HG02571 (cell line): ENCODE results near the gene GNRHR.
"Not testable (repeated sequence)": the region's sequence is repeated elsewhere in the genome, so short reads cannot be mapped to it uniquely, and the experiment has no call there.

Experiments used
- ATAC-seq: cut with Tn5 transposase; IDR thresholded peaks from one replicate; pipeline ENCODE4 v1.9.1; 2021; ENCODE audit warnings: mild to moderate bottlenecking, moderate library complexity; ENCODE audit not compliant: unreplicated experiment

Gene GNRHR

DNA sequence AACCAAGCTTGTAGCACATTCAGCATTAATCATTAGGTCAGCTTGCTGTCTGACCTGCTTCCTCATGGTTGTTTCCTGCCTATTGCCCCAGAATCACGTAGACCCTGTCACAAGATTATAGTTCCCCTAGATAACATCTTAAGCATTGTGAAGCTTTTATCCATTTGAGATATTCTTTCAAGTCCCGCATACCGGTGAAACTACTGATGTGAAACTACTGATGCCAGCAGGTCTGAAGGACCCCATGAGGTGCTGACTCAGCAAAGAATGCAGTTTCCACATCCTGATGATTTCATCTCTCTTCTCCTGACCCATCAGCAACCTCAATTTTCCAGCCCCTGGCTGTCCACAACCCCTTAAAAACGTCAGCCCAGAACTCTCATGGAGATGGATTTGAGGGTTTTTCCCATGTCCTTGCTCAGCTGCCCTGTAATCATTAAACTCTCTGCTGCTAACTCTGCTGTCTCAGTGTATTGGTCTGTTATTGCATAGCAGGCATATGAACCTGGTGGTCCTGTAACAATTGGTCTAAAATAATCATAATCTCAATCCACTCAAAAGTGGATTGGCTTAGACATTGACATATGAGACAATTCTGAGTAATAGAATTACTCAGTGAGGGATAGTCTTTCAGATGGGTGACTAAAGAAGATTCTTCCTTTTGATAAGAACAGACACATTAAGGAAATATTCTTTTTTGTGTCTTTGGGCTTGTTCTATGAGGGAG is 26.9 kb downstream of the GNRHR start:
- ATAC-seq = no peak

DNA sequence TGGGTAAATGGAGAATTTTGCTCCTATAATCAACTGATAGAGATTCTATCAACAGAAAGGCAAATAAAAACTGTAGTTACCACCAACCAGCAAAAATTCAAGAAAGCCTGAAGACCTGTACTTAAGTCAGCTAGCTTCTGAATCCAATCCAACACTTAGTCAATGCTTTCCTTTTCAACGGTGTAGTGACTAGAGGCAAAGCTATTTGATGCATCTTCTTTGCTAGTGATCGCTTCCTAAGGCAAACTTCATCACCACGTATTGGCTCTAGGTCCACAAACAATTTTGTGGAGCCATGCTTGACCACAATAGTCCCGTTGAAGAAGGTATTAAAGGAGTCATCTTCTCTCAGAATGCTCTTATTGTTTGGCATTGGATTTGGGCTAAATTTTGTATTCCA is 28.2 kb downstream of the GNRHR start:
- ATAC-seq = no peak

DNA sequence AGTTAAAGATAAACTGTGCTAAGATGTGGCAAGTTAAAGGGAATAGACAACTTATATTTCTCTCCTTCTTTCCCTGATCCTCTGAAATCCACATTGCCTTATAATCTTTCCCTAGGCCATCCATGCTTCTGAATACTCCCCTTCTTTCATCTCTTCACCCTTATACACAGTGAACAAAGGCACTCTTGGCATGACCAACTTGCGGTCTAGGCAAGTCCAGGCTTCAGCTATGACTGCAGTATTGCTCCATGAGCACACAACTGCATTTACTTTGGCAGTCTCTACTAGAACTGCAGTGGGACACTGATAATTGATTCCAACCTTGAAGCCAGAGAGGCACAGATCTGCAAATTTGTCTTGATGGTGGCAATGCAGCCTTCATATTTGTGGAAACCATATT is 29.1 kb downstream of the GNRHR start:
- no peak for ATAC-seq

DNA sequence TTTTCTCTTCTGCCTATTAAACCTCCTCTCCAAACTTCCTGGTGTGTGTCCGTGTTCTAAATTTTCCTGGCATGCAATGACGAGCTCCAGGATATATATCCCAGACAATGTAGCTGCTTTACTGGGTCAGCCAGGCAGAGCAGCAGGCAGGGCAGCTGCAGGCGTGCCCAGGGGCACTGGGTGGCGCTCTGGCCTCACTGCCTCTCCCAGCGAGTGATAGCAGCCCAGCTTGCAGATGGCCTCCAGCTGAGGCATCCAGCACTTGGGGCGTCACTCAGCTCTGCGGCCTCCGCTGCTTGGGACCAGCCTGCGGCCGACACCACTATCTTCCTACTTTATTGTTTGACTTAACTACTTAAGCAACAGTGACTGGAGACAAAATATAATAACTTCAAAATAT is 30.2 kb downstream of the GNRHR start:
- no peak for ATAC-seq

DNA sequence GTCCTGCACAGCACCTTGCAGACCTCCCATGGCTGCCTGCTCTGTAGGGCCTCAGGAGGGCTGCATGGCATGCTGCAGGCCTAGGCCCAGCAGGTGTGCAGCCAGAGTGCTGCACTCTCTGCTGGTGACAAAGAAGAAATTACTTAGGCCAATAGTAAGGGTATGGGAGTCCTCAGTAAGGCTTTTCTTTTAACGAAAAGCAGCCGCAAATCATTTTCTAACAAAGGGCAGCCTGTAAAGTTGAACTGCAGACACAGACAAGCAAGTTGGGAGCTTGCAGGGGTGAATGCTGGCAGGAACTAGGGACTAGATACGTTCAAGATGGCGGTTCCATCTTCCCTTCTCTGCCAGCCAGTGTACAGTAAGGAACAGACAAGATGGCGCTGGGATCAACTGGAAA is 30.8 kb downstream of the GNRHR start:
- ATAC-seq = no peak

DNA sequence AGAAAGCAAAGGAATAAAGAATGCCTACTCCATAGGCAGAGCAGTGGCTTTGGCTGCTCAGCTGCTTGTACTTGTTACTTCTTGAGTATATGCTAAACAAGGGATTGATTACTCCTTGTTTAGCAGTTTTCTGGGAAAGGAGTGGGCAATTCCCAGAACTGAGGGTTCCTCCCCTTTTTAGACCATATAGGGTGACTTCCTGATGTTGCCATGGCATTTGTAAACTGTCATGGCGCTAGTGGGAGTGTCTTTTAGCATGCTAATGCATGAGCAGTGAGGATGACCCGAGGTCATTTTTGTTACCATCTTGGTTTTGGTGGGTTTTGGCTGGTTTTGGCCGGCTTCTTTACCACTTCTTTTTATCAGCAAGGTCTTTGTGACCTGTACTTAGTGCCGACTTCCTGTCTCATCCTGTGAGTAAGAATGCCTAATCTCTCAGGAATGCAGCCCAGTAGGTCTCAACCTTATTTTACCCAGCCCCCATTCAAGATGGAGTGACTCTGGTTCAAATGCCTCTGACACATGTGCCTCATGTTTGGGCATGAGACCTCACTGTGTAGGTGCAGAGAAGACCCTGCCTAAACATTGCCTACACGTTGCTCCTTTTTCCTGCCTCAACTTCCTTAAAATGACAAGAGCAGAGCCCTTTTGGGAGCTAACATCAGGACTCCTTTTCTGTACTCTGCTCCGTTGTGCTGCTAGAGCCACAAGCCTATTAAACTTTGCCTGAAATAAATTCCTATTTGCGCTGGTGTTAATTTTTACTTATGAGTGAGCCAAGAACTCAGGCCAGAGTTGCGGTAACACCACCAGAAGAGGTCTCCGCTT is 32.2 kb downstream of the GNRHR start:
- no peak for ATAC-seq

DNA sequence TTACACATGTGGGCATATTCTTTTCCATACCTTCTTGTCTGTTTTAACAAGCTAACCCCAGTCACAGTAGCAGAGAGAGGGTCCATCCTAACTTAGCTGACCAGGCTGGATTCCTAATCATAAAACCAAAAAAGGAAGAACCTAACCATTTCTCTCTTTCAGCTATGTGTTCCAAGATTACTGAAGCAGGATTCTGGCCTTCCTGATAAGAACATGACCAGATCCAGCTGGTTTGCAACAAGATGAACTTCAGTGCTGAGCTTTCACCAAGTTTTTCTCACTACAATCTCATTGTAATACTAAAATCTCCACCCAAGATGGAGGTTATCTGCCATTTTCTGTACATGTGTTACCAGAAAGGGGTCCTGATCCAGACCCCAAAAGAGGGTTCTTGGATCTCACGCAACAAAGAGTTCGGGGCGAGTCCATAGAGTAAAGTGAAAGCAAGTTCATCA is 32.8 kb downstream of the GNRHR start:
- ATAC-seq = no peak

DNA sequence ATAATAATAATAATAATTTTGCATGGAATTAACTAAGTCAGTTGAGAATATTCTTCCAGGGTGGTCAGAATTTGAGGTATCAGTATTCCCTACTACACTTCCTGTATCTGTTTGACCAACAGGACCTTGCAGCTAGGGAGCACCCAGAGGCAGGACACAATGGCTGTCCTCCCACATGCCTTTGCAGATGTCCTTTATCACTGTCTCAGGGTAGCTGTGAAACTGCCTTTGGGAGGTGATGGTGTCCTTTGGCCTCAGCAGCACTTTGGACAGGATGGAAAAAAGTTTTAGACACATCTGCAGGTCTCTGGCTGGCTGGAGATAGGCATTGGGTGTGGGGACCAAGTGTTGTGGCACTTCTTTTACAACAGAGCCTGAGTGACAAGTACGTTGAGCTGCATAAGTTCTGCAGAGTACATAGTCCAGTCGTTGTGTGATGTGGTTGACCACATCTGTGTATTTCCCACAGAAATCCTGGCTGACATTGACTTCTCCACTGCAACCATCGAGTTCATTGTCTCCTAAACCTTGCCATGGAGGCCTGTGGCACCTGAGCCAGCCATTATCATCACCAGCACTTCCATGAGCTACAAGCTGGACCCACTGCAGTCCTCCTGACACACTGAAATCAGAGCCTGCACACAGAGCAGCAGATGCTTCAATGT is 34.1 kb downstream of the GNRHR start:
- no peak for ATAC-seq

DNA sequence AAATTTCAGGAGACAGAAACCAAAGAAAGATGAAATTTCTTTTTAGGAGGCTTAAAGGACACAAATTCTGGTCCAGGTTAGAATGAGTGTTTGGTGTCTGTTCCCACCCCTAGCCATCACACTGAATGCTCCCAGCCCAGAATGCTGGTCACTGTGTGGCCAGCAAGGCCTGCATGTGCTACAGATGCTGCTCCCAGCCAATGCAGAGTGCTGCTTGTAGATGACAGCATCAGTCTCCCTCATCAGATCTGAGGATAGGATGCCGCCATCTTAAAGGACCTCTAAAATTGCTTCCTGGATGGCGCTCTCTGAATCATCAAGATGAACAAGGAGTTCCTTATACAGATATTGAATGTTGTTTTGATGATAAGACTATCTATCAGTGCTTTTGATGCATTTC is 35.3 kb downstream of the GNRHR start:
- no peak for ATAC-seq

DNA sequence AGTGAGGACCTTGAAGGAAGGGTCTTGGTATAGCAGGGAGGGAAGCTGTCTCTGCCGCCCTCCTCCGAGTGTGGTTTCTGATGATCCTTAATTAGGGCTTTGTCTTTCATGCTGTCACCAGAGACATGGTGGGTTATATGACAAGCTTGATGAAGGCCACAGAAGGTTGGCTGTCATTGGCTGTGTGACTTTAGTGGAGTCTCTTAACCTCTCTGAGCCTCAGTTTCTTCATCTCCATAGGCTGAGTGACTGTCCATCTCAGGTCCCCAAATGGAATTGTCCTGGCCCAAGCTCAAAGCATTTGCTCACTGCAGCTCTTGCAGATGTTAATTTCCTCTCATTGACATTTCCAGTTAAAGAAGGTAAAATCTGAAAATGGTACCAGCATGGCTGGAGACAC is 36.6 kb downstream of the GNRHR start:
- ATAC-seq = no peak

DNA sequence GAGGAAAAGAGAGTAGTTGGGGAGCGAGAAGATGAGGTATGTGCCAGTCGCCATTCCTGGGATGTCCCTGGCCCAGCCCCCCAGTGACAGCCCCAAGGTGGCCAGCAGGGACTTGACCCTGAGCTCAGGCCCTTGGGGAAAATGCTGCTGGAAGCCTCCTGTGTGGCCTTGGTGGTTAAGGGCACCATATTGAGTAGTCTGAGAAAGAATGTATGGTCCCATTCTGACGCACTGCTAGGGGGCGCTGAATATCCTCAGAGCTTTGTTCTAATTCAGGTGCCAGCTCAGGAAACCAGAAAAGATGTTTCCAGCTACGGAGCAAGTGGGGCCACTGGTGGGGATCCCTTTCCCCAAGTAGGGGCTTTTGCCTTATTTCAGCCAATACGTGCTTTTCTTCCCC is 39.2 kb downstream of the GNRHR start:
- no peak for ATAC-seq

DNA sequence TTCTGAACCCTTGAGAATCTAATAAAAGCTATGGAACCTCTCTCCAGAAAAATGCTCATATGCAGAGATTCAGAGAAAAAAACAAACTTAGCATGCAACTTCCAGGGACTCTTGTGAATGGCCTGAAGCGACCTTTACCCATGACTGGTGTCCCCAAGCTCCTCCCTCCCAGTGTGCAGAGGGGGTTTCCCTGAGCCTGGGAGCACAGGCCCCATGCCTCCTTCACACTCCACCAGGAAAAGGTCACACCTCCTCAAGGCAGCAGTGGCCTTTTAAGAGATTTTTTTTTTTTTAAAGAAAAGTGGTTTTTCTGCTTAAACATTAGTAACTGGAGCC is 40.0 kb downstream of the GNRHR start:
- ATAC-seq = peak; percentile 79

DNA sequence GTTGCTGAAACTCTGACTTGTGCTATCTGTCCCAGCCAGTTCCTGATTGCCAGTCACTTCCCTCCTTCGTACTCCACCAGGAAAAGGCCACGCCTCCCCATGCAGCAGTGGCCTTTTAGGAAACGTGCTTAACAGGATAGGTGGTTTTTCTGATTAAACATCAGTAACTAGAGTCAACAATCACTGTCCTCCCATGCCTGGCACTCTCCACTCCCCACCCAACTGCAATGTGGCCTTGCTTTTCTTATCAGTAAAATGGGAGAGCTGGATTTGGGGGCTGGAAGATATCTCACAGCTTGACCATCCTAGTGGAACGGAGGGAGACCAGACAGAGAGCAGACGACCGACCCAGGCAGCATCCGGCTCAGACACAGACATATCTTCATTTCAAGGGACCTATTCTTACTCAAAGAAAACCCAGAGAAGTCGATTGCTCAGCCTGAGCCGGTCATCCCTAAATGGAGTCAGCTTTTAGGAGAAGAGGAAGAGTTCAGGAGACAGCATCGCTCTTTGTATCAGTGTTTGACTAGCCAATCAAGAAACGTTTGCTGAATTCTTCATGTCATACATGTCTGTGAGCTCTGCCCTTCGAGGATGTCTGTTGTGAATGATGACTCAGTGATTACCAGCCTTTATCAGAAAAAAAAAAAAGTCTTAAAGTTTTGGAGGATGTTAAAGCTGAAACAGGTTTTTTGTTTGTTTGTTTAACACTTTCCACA is 40.5 kb downstream of the GNRHR start:
- no peak for ATAC-seq

DNA sequence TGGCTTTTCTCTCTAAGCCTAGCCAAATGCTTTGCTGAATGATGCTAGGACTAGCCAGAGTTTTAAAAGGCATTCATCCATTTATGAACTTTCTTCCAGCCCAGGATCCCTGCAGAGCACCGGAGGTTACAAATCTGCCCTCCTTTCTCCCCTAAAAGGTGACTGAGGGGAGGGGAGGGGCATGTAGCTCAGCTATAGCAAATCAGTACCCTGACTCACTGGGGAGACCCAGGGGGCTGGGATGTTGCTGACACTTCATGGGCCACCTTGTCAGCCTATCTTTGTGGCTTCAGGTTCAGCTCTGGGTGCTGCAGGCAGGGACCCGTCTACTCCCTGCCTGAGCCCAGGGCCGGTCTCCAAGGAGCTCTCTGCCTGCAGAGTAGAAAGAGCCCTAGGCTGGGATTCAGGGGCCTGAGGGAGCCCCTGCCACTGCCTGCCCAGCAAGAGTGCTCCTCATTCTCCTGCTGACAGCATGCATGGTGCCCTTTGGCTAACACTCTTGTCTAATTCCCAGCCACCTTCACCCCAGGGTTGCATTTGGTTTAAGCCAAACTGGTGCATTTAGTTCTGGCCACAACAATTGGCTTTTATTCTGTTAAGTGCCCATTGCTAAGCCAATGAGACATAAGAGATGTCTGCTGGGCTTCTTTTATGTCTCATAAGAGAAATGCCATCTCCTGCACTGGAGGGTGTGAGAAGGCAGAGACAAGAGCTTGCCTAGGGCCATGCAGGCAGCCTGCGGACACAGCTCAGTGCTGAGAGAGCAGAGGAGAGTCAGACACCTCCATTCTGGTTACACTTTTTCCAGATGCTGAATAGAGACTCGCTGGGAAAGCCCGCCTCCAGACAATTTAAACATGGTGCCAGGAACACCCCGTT is 41.3 kb downstream of the GNRHR start:
- no peak for ATAC-seq

DNA sequence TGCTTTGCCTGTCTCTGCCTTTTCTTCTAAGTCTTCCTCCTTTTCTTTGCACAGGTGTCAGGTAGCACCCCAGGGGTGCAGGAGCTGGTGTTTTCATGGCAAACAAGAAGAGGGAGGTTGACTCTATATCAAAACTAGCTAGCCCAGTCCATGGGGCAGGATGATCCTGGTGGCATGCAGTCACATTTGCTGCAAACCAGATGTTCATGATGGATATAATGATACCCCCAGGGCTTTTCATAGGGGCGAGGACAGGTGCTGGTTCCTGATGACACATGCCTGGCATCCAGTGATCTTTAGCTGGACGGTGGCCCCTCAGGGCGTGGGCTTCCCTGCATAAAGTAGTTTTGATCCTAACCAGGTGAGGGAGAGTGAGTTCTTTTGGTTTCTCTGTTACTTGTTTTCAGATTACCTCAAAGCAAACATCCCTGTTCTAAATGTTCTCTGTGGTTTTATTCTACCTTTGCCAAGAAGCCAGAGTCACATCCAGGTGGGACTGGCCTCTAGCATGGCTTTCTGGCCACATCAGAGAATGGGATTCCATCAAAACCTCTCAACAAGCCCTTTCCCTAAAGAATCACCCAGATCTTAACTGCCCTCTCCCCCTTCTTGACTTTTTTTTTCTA is 42.1 kb downstream of the GNRHR start:
- no peak for ATAC-seq

DNA sequence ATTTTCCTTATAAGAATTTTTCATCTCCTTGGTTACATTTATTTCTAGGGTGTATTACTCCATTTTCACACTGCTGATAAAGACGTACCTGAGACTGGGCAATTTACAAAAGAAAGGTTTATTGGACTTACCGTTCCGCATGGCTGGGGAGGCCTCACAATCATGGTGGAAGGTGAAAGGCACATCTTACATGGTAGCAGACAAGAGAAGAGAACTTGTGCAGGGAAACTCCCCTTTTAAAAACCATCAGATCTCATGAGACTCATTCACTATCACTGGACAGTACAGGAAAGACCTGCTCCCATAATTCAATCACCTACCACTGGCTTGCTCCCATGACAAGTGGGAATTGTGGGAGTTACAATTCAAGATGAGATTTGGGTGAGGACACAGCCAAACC is 47.5 kb downstream of the GNRHR start:
- ATAC-seq = not testable (repeated sequence)

DNA sequence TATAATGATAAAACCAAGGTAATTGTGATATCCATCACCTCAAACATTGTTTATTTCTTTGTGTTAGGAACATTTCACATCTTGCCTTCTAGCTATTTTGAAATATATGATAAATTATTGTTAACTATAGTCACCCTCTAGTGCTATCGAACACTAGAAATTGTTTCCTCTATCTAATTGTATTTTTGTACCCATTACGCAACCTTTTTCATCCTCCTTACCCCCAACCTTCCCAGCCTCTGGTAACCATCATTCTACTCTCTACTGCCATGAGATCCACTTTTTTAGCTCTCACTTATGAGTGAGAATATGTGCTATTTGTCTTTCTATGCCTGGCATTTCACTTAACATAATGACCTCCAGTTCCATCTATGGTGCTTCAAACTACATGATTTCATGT is 49.3 kb downstream of the GNRHR start:
- no peak for ATAC-seq

DNA sequence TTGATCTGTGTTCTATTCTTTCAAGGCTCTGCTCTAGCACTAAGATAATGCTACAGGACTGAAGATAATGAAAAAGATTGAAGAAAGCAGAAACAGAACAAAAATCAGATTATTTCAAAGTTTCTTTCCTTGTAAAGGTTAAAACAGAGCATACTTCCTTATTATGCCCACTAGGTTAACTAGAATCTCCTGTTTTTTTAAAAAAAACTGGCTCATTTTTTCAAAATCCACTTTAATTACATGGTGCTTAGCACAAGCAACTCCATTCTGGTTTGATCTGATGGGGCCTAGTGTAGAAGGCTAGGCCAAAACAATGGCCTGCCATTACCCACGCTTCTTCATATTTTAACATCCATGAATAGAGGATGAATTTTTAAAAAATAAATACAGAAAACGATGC is 52.0 kb downstream of the GNRHR start:
- no peak for ATAC-seq

DNA sequence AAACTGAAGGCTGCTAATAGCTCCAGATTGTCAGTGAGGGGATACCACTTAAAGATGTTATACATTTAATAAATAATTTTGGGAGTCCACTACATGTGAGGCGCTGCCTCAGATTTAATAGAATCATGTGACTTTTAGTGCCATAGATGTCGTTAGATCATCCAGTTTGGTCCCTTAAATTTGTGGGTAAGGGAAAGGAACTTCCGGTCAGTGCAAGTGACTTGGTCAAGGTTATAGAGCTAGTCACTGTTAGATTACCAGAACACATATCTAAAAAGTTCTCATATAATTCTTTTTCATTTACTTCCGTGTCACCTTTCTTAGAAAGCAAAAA is 52.7 kb downstream of the GNRHR start:
- no peak for ATAC-seq
